ENCODE results near the gene IL10RB. TPM values are rescaled to one million over a fixed set of nuclear protein-coding genes. Genes with fewer than 3 reads are reported as not detected.

IL10RB gene
- total and polyA plus RNA-seq, 2 of the 13 experiments (the other 11 are each of a cell fraction or from before 2014, with no cell fraction given): 17.4 to 18.2 TPM

DNA sequence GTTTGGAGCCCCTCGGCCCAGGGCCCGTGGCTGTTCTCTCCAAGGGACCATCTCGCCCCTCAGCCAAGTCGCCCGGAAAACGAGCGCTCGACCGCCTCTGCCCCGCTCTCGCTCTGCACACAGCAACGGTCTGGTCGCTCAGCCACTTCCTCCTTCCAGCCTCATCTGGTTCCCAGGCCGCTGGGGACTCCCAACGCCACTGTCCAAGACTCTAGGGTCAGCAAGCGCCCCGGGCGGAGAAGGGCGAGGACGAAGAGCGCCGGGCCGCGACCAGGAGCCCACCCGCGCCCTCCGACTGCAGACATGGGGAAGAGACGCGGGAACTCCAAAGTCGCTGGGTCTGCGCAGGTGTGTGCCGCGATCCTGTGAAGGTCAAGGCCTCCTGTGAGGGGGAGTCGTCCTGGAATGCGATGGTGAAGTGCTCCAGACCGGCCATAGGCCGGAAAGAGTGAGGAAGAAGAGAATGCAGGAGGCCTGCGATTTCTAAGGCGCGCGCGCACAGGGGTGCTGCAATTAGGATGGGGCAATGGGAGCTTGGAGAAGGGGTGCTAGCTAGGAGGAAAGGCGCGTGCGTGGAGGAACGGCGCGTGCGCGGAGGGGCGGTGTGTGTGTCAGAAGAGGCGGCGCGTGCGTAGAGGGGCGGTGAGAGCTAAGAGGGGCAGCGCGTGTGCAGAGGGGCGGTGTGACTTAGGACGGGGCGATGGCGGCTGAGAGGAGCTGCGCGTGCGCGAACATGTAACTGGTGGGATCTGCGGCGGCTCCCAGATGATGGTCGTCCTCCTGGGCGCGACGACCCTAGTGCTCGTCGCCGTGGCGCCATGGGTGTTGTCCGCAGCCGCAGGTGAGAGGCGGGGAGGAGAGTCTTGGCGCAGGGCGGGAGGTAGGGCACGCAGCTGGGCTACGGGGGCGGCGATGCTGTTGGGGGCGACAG, 58.4 kb downstream of the IL10RB start, which contains the start of gene IFNAR1 (continued):
- TF ChIP-seq, protein P1, sequence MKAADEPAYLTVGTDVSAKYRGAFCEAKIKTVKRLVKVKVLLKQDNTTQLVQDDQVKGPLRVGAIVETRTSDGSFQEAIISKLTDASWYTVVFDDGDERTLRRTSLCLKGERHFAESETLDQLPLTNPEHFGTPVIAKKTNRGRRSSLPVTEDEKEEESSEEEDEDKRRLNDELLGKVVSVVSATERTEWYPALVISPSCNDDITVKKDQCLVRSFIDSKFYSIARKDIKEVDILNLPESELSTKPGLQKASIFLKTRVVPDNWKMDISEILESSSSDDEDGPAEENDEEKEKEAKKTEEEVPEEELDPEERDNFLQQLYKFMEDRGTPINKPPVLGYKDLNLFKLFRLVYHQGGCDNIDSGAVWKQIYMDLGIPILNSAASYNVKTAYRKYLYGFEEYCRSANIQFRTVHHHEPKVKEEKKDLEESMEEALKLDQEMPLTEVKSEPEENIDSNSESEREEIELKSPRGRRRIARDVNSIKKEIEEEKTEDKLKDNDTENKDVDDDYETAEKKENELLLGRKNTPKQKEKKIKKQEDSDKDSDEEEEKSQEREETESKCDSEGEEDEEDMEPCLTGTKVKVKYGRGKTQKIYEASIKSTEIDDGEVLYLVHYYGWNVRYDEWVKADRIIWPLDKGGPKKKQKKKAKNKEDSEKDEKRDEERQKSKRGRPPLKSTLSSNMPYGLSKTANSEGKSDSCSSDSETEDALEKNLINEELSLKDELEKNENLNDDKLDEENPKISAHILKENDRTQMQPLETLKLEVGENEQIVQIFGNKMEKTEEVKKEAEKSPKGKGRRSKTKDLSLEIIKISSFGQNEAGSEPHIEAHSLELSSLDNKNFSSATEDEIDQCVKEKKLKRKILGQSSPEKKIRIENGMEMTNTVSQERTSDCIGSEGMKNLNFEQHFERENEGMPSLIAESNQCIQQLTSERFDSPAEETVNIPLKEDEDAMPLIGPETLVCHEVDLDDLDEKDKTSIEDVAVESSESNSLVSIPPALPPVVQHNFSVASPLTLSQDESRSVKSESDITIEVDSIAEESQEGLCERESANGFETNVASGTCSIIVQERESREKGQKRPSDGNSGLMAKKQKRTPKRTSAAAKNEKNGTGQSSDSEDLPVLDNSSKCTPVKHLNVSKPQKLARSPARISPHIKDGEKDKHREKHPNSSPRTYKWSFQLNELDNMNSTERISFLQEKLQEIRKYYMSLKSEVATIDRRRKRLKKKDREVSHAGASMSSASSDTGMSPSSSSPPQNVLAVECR (CRISPR knock-in tag; IDR thresholded peaks at IDR 0.05; ENCODE audit: borderline replicate concordance): peak; percentile 80
- TF ChIP-seq, protein P2, sequence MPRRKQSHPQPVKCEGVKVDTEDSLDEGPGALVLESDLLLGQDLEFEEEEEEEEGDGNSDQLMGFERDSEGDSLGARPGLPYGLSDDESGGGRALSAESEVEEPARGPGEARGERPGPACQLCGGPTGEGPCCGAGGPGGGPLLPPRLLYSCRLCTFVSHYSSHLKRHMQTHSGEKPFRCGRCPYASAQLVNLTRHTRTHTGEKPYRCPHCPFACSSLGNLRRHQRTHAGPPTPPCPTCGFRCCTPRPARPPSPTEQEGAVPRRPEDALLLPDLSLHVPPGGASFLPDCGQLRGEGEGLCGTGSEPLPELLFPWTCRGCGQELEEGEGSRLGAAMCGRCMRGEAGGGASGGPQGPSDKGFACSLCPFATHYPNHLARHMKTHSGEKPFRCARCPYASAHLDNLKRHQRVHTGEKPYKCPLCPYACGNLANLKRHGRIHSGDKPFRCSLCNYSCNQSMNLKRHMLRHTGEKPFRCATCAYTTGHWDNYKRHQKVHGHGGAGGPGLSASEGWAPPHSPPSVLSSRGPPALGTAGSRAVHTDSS (CRISPR knock-in tag; conservative IDR thresholded peaks at IDR 0.05): no peak
- TF ChIP-seq, protein P3, sequence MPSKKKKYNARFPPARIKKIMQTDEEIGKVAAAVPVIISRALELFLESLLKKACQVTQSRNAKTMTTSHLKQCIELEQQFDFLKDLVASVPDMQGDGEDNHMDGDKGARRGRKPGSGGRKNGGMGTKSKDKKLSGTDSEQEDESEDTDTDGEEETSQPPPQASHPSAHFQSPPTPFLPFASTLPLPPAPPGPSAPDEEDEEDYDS (CRISPR knock-in tag; IDR thresholded peaks at IDR 0.05): peak; percentile 65; the same call in 1 of the 2 replicates
- TF ChIP-seq, protein P4, sequence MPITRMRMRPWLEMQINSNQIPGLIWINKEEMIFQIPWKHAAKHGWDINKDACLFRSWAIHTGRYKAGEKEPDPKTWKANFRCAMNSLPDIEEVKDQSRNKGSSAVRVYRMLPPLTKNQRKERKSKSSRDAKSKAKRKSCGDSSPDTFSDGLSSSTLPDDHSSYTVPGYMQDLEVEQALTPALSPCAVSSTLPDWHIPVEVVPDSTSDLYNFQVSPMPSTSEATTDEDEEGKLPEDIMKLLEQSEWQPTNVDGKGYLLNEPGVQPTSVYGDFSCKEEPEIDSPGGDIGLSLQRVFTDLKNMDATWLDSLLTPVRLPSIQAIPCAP (CRISPR knock-in tag; IDR thresholded peaks at IDR 0.05; ENCODE audit: low read depth): no peak
- TF ChIP-seq, protein P5, sequence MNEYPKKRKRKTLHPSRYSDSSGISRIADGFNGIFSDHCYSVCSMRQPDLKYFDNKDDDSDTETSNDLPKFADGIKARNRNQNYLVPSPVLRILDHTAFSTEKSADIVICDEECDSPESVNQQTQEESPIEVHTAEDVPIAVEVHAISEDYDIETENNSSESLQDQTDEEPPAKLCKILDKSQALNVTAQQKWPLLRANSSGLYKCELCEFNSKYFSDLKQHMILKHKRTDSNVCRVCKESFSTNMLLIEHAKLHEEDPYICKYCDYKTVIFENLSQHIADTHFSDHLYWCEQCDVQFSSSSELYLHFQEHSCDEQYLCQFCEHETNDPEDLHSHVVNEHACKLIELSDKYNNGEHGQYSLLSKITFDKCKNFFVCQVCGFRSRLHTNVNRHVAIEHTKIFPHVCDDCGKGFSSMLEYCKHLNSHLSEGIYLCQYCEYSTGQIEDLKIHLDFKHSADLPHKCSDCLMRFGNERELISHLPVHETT (CRISPR knock-in tag; conservative IDR thresholded peaks at IDR 0.05): no peak; the same call in 1 of the 2 replicates
- TF ChIP-seq ZNF629 (CRISPR knock-in tag; conservative IDR thresholded peaks at IDR 0.05): no peak
- no peak for TF ChIP-seq SRSF9 (IDR thresholded peaks at IDR 0.05; ENCODE audit: borderline replicate concordance, insufficient read depth, low read depth, low read length, poor library complexity, severe bottlenecking)
- TF ChIP-seq, protein P6, sequence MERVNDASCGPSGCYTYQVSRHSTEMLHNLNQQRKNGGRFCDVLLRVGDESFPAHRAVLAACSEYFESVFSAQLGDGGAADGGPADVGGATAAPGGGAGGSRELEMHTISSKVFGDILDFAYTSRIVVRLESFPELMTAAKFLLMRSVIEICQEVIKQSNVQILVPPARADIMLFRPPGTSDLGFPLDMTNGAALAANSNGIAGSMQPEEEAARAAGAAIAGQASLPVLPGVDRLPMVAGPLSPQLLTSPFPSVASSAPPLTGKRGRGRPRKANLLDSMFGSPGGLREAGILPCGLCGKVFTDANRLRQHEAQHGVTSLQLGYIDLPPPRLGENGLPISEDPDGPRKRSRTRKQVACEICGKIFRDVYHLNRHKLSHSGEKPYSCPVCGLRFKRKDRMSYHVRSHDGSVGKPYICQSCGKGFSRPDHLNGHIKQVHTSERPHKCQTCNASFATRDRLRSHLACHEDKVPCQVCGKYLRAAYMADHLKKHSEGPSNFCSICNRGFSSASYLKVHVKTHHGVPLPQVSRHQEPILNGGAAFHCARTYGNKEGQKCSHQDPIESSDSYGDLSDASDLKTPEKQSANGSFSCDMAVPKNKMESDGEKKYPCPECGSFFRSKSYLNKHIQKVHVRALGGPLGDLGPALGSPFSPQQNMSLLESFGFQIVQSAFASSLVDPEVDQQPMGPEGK (CRISPR knock-in tag; IDR thresholded peaks at IDR 0.05): peak; percentile 15; the same call in 1 of the 2 replicates
- TF ChIP-seq ZBTB7A (CRISPR knock-in tag; IDR thresholded peaks at IDR 0.05): peak; percentile 88
- no peak; the same call in none of the 2 replicates for TF ChIP-seq ZNF205 (CRISPR knock-in tag; IDR thresholded peaks at IDR 0.05)
- TF ChIP-seq ARHGAP35 (CRISPR knock-in tag; IDR thresholded peaks at IDR 0.05; ENCODE audit: borderline replicate concordance): 0 out of 2 replicates have a peak, but pooled peaks have one; percentile 55
- TF ChIP-seq SSRP1 (CRISPR knock-in tag; IDR thresholded peaks at IDR 0.05): no peak
- TF ChIP-seq RFXANK (CRISPR knock-in tag; IDR thresholded peaks at IDR 0.05): no peak
